K562 (cell line): ENCODE measurements around the gene PDZK1IP1. TPM values are rescaled to one million over a fixed set of nuclear protein-coding genes. Genes with fewer than 3 reads are reported as not detected.

Source experiments
- BRD9 ChIP-seq: fragments of 450-650 bp; IDR thresholded peaks from 2 replicates; pipeline ENCODE4 v1.6.1; 2018; ENCODE audit warnings: low read depth; ENCODE audit not compliant: partially characterized antibody
- DEAF1 ChIP-seq: fragments of 450-650 bp; formaldehyde crosslinking; IDR thresholded peaks from 2 replicates; pipeline ENCODE4 v1.4.0; 2020; ENCODE audit warnings: mild to moderate bottlenecking, moderate library complexity
- ELF1 ChIP-seq: fragments of 200-800 bp; sonication (Bioruptor generic); IDR thresholded peaks from 2 replicates; pipeline ENCODE4 v1.6.1; 2016; ENCODE audit warnings: missing genetic modification characterization, missing compliant biosample characterization
- MYBL2 ChIP-seq, 2 experiments: fragments of 450-650 bp in 1 of 2; sonication (generic) in 1 of 2; formaldehyde crosslinking in 1 of 2; IDR thresholded peaks; 2 replicates each; pipeline versions ENCODE4 v1.6.1 to v1.8.1; 2017 to 2022; ENCODE audit warnings: borderline replicate concordance in 1 of 2, inconsistent platforms in 1 of 2, low read depth in 1 of 2, mild to moderate bottlenecking in 1 of 2, missing genetic modification reagents in 1 of 2, moderate library complexity in 1 of 2
- NBN ChIP-seq: fragments of 450-650 bp; IDR thresholded peaks from 2 replicates; pipeline ENCODE4 v1.6.1; 2016; ENCODE audit warnings: low read depth, mild to moderate bottlenecking
- POLR2G ChIP-seq: fragments of 200-400 bp; formaldehyde crosslinking; IDR thresholded peaks from 2 replicates; pipeline ENCODE4 v1.6.1; 2017; ENCODE audit warnings: low read depth, mild to moderate bottlenecking, antibody characterized with exemption, low read length, moderate library complexity
- PTBP1 ChIP-seq: fragments of 200-400 bp; formaldehyde crosslinking; IDR thresholded peaks from 2 replicates; pipeline ENCODE4 v1.6.1; 2017; ENCODE audit warnings: low read depth, low read length
- RBM15 ChIP-seq: fragments of 200-400 bp; formaldehyde crosslinking; IDR thresholded peaks from 2 replicates; pipeline ENCODE4 v1.6.1; 2018; ENCODE audit warnings: mild to moderate bottlenecking, low read length, moderate library complexity; ENCODE audit not compliant: insufficient read depth
- SFPQ ChIP-seq: fragments of 200-400 bp; formaldehyde crosslinking; IDR thresholded peaks from 2 replicates; pipeline ENCODE4 v1.6.1; 2017; ENCODE audit warnings: mild to moderate bottlenecking, low read depth, low read length, moderate library complexity
- SMARCA4 ChIP-seq: fragments of 450-650 bp; IDR thresholded peaks from 2 replicates; pipeline ENCODE4 v1.6.1; 2016
- SMARCB1 ChIP-seq: IDR thresholded peaks from 2 replicates; pipeline ENCODE4 v1.6.1; 2011; ENCODE audit warnings: improper control_type of control experiment, low read depth; ENCODE audit not compliant: insufficient read length
- SP2 ChIP-seq: IDR thresholded peaks from 2 replicates; pipeline ENCODE4 v1.6.1; 2011; ENCODE audit warnings: mild to moderate bottlenecking, low read depth, low read length, moderate library complexity; ENCODE audit not compliant: poor library complexity, severe bottlenecking; ENCODE audit errors: extremely low read depth
- TEAD1 ChIP-seq, 2 experiments: fragments of 450-650 bp in 1 of 2; sonication (generic) in 1 of 2; formaldehyde crosslinking; IDR thresholded peaks; 2 replicates each; pipeline versions ENCODE4 v1.4.0 to v1.8.0; 2020 to 2022; ENCODE audit warnings: mild to moderate bottlenecking in 2 of 2, missing genetic modification reagents in 1 of 2
- ZFP30 ChIP-seq: fragments of 250-450 bp; sonication (Bioruptor Pico); IDR thresholded peaks from 2 replicates; pipeline ENCODE4 v1.8.0; 2022; ENCODE audit warnings: moderate library complexity, mild to moderate bottlenecking, inconsistent platforms, borderline replicate concordance
- ZFP36 ChIP-seq: fragments of 150-350 bp; IDR thresholded peaks from 2 replicates; pipeline ENCODE4 v1.6.1; 2018; ENCODE audit warnings: low read length, low read depth; ENCODE audit not compliant: partially characterized antibody
- ZNF583 ChIP-seq: fragments of 250-450 bp; sonication (Bioruptor Pico); IDR thresholded peaks from 2 replicates; pipeline ENCODE4 v1.4.0; 2020
- ZNF668 ChIP-seq: fragments of 250-450 bp; sonication (Bioruptor Pico); IDR thresholded peaks from 2 replicates; pipeline ENCODE4 v1.8.0; 2022; ENCODE audit warnings: mild to moderate bottlenecking, inconsistent platforms
- ZNF785 ChIP-seq: fragments of 250-450 bp; sonication (Bioruptor Pico); IDR thresholded peaks from 2 replicates; pipeline ENCODE4 v1.4.0; 2020; ENCODE audit warnings: mild to moderate bottlenecking
- polyA plus RNA-seq, 8 experiments: library from polyadenylated mRNA; depleted of rRNA in 4 of 8; stranded (reverse) in 5 of 8; unstranded in 3 of 8; fragments of >200 nt; fragmentation: Nextera tagmentation in 2 of 8; fragmentation: Illumina TruSeq in 1 of 8; extraction: Ambion mirVana in 2 of 8; extraction: Trizol in 1 of 8; gene quantifications; 2 replicates each; pipeline versions ENCODE4 v1.2.1 to v1.2.3, GENCODE V29; 2011 to 2014; ENCODE audit warnings: inconsistent platforms in 1 of 8, missing spikeins in 1 of 8
- total RNA-seq, 7 experiments: library from RNA; depleted of rRNA in 6 of 7; stranded (reverse); fragments of >200 nt in 6 of 7; fragmentation: Illumina TruSeq in 2 of 7; extraction: Trizol in 2 of 7; gene quantifications; 2 replicates each; pipeline versions ENCODE4 v1.2.1 to v1.2.3, GENCODE V29; 2011 to 2021; ENCODE audit warnings: low replicate concordance in 1 of 7
- TF ChIP-seq, protein P1 (sequence below): sonication (generic); formaldehyde crosslinking; IDR thresholded peaks from 2 replicates; pipeline ENCODE4 v1.8.0; 2022; ENCODE audit warnings: missing genetic modification reagents, mild to moderate bottlenecking, borderline replicate concordance
- TF ChIP-seq, protein P2 (sequence below): conservative IDR thresholded peaks from 2 replicates; pipeline ENCODE4 v1.6.1; 2011; ENCODE audit warnings: low read depth, mild to moderate bottlenecking, low read length; ENCODE audit not compliant: control insufficient read depth

PDZK1IP1 gene
- total and polyA plus RNA-seq, 9 of the 15 experiments (the other 6 are each of a cell fraction or from before 2014, with no cell fraction given), result 0.17 to 0.68 (median 0.53) TPM; not detected in 2

DNA sequence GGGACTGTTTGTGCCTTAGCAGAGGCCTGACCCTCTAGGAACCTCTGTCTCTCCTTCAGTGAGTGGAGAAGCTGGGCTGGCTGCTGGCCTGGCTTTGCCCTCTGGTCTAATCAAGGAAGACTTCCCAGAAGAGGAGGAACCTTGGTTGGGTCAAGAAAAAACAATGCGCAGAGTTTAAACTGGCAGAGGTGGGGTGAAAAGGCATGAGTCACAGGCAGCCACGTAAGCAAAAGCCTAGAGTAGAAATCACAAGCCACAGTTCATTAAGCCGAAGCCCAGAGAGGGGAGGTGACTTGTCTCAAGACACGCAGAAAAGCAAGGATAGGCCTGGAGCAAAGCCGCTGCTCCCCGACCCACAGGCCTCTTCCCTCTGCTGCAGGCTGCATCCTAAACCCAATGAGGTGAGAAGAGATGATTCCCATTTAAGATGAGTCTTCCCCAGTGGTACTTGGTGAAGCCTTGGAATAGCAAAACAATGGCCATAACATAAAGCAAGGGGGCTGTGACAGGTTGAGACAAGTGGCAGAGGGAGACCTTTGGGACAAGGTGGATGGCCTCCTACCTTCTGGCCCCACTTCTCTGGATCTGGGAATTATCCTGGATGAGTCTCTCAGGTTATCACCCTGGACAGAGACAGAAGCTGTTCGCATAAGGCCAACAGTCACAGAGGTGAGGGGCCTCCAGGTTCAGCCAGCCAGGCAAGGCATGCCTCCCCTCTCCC is 7.7 kb downstream of the PDZK1IP1 start (continued):
- TF ChIP-seq SFPQ (no peak), ZNF785 (CRISPR knock-in tag) (no peak), RBM15 (no peak), SMARCA4 (no peak; the same call in 1 of the 2 replicates), MYBL2 (IDR thresholded peaks at IDR 0.05; ENCODE audit: low read depth) (no peak), MYBL2 (CRISPR knock-in tag; IDR thresholded peaks at IDR 0.05; ENCODE audit: borderline replicate concordance) (no peak), ZFP30 (CRISPR knock-in tag) (no peak), ELF1 (no peak), BRD9 (peak; percentile 55), ZNF668 (no peak), TEAD1 (CRISPR knock-in tag; IDR thresholded peaks at IDR 0.05) (no peak), PTBP1 (peak; percentile 37; the same call in 1 of the 2 replicates), POLR2G (no peak), SMARCB1 (no peak), ZFP36 (peak; percentile 100), NBN (peak; percentile 57; the same call in 1 of the 2 replicates), DEAF1 (CRISPR knock-in tag) (no peak), ZNF583 (CRISPR knock-in tag) (no peak), SP2 (no peak)
- TF ChIP-seq, protein P1, sequence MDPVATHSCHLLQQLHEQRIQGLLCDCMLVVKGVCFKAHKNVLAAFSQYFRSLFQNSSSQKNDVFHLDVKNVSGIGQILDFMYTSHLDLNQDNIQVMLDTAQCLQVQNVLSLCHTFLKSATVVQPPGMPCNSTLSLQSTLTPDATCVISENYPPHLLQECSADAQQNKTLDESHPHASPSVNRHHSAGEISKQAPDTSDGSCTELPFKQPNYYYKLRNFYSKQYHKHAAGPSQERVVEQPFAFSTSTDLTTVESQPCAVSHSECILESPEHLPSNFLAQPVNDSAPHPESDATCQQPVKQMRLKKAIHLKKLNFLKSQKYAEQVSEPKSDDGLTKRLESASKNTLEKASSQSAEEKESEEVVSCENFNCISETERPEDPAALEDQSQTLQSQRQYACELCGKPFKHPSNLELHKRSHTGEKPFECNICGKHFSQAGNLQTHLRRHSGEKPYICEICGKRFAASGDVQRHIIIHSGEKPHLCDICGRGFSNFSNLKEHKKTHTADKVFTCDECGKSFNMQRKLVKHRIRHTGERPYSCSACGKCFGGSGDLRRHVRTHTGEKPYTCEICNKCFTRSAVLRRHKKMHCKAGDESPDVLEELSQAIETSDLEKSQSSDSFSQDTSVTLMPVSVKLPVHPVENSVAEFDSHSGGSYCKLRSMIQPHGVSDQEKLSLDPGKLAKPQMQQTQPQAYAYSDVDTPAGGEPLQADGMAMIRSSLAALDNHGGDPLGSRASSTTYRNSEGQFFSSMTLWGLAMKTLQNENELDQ (CRISPR knock-in tag), result no peak
- TF ChIP-seq, protein P2, sequence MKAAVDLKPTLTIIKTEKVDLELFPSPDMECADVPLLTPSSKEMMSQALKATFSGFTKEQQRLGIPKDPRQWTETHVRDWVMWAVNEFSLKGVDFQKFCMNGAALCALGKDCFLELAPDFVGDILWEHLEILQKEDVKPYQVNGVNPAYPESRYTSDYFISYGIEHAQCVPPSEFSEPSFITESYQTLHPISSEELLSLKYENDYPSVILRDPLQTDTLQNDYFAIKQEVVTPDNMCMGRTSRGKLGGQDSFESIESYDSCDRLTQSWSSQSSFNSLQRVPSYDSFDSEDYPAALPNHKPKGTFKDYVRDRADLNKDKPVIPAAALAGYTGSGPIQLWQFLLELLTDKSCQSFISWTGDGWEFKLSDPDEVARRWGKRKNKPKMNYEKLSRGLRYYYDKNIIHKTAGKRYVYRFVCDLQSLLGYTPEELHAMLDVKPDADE, result no peak
